H1 (cell line): ENCODE results near the gene OR51T1. TPM values are rescaled to one million over a fixed set of nuclear protein-coding genes. Genes with fewer than 3 reads are reported as not detected.

Source experiments
- CHD1 ChIP-seq: IDR thresholded peaks from 2 replicates; pipeline ENCODE4 v1.6.1; 2012; ENCODE audit warnings: low read depth, low read length, improper control_type of control experiment
- CHD2 ChIP-seq: IDR thresholded peaks from 2 replicates; pipeline ENCODE4 v1.6.1; 2012; ENCODE audit warnings: low read length, improper control_type of control experiment
- GTF2F1 ChIP-seq: IDR thresholded peaks from 2 replicates; pipeline ENCODE4 v1.6.1; 2012; ENCODE audit warnings: low read depth, low read length, improper control_type of control experiment, borderline replicate concordance
- HDAC2 ChIP-seq, 2 experiments: fragments of 300-600 bp in 1 of 2; sonication (generic) in 1 of 2; IDR thresholded peaks; 2 replicates each; pipeline ENCODE4 v1.6.1; 2011 to 2012; ENCODE audit warnings: low read depth in 2 of 2, low read length in 2 of 2, mild to moderate bottlenecking in 2 of 2, moderate library complexity in 2 of 2, borderline replicate concordance in 1 of 2, inconsistent platforms in 1 of 2
- POLR2AphosphoS5 ChIP-seq: IDR thresholded peaks from 2 replicates; pipeline ENCODE4 v1.6.1; 2011; ENCODE audit warnings: low read depth, low read length
- SAP30 ChIP-seq: fragments of 300-600 bp; sonication (generic); IDR thresholded peaks from 2 replicates; pipeline ENCODE4 v1.7.1; 2012; ENCODE audit warnings: low read length, moderate library complexity, mild to moderate bottlenecking, inconsistent platforms; ENCODE audit not compliant: insufficient read depth, insufficient replicate concordance
- SP2 ChIP-seq: IDR thresholded peaks from 2 replicates; pipeline ENCODE4 v1.6.1; 2012; ENCODE audit warnings: mild to moderate bottlenecking, low read length, inconsistent platforms
- SRF ChIP-seq: IDR thresholded peaks from 2 replicates; pipeline ENCODE4 v1.6.1; 2011; ENCODE audit warnings: mild to moderate bottlenecking, low read depth, low read length, moderate library complexity
- TAF7 ChIP-seq: optimal IDR thresholded peaks from 2 replicates; pipeline ENCODE3; 2011; ENCODE audit warnings: low read depth, mild to moderate bottlenecking, inconsistent platforms, low read length, moderate library complexity, borderline replicate concordance
- USF2 ChIP-seq: IDR thresholded peaks from 2 replicates; pipeline ENCODE4 v1.6.1; 2011; ENCODE audit warnings: low read length, improper control_type of control experiment
- polyA plus RNA-seq, 7 experiments: library from polyadenylated mRNA; depleted of rRNA in 3 of 7; stranded (reverse) in 5 of 7; unstranded in 2 of 7; fragments of >200 nt in 5 of 7; fragments of 200-250 nt in 2 of 7; gene quantifications; 1 replicate in 5 of 7; 2 replicates in 1 of 7; 4 replicates in 1 of 7; pipeline versions ENCODE4 v1.2.1 to v1.2.3, GENCODE V29; 2011 to 2013; ENCODE audit warnings: missing spikeins in 2 of 7, mixed read lengths in 2 of 7
- total RNA-seq: library from RNA; stranded (reverse); fragmentation: NEBNext Ultra II Directional; extraction: Animal tissue kit (Norgen Biotek cat#: 25700); gene quantifications from 2 replicates; pipeline ENCODE4 v1.2.1, GENCODE V29; 2021

Gene OR51T1
- total and polyA plus RNA-seq, 2 of the 8 experiments (the other 6 are each of a cell fraction or from before 2014, with no cell fraction given), result not detected

GRCh38 chr11:4922304-4922703 is 40.6 kb downstream of the OR51T1 start (continued):
- TF ChIP-seq SRF (no peak), GTF2F1 (no peak), POLR2AphosphoS5 (no peak), CHD2 (no peak), USF2 (no peak), SP2 (no peak), SAP30 (no peak), HDAC2 (IDR thresholded peaks at IDR 0.05; ENCODE audit: borderline replicate concordance in 1 of 2, low read depth in 2 of 2, low read length in 2 of 2) (no peak), CHD1 (no peak), TAF7 (no peak)
